ENCODE results near the gene PDGFRB.
A peak's percentile ranks its signal among the peaks of the same experiment; 100 is the strongest.
"Not testable (repeated sequence)": the region's sequence is repeated elsewhere in the genome, so short reads cannot be mapped to it uniquely, and the experiment has no call there.

The PDGFRB gene

GRCh38 chr5:150104550-150104870 lies 51.1 kb downstream of the PDGFRB start:
- peaks cover 21% of the 10 kb centered on the region for H3K4me1 ChIP-seq
- no peaks in the 10 kb centered on the region for H3K9me3 ChIP-seq
- H3K9ac ChIP-seq: no peak overlapping the region
- no peak overlapping the region for H3K4me3 ChIP-seq
- H3K36me3 ChIP-seq: no peaks in the 10 kb centered on the region
- H3K27me3 ChIP-seq: no peaks in the 10 kb centered on the region
- no peaks in the 10 kb centered on the region for H4K20me1 ChIP-seq
- TF ChIP-seq Cebpa-rat (IDR thresholded peaks at IDR 0.05): no peak
- no peak overlapping the region for H3K27ac ChIP-seq
- no peak overlapping the region for H3K4me2 ChIP-seq

GRCh38 chr5:150103678-150104549 lies 51.7 kb downstream of the PDGFRB start:
- Histone ChIP-seq H3K9me3 (no peaks in the 10 kb centered on the region), H3K4me1 (peaks cover 21% of the 10 kb centered on the region), H3K9ac (no peak overlapping the region), H3K27me3 (no peaks in the 10 kb centered on the region), H3K36me3 (no peaks in the 10 kb centered on the region), H3K27ac (no peak overlapping the region), H3K4me2 (no peak overlapping the region), H4K20me1 (no peaks in the 10 kb centered on the region), H3K4me3 (no peak overlapping the region)
- no peak for TF ChIP-seq Cebpa-rat (IDR thresholded peaks at IDR 0.05)

- no peaks in the 10 kb centered on the region for H3K9me3 ChIP-seq
- no peaks in the 10 kb centered on the region for H3K36me3 ChIP-seq
- H3K27ac ChIP-seq: no peak overlapping the region
- no peak for TF ChIP-seq Cebpa-rat (IDR thresholded peaks at IDR 0.05)
- no peaks in the 10 kb centered on the region for H4K20me1 ChIP-seq
- H3K4me1 ChIP-seq: peaks cover 2% of the 10 kb centered on the region; the same call in 1 of the 2 replicates
- no peak overlapping the region for H3K9ac ChIP-seq
- no peaks in the 10 kb centered on the region for H3K27me3 ChIP-seq
- no peak overlapping the region for H3K4me2 ChIP-seq
- no peak overlapping the region for H3K4me3 ChIP-seq
Observed at GRCh38 chr5:150101023-150101422, 54.6 kb downstream of the PDGFRB start.

- H3K36me3 ChIP-seq: no peaks in the 10 kb centered on the region
- H3K4me2 ChIP-seq: no peak overlapping the region
- no peak overlapping the region for H3K4me3 ChIP-seq
- no peak for TF ChIP-seq Cebpa-rat (IDR thresholded peaks at IDR 0.05)
- H3K9me3 ChIP-seq: no peaks in the 10 kb centered on the region
- H3K4me1 ChIP-seq: no peaks in the 10 kb centered on the region
- no peak overlapping the region for H3K27ac ChIP-seq
- H3K9ac ChIP-seq: no peak overlapping the region
- H3K27me3 ChIP-seq: no peaks in the 10 kb centered on the region
- no peaks in the 10 kb centered on the region for H4K20me1 ChIP-seq
Observed at GRCh38 chr5:150097152-150097551, 58.5 kb downstream of the PDGFRB start.

GRCh38 chr5:150092159-150092787 lies 63.4 kb downstream of the PDGFRB start:
- Histone ChIP-seq H3K27me3 (no peaks in the 10 kb centered on the region), H3K9me3 (no peaks in the 10 kb centered on the region), H3K27ac (no peak overlapping the region), H3K4me3 (no peak overlapping the region), H4K20me1 (no peaks in the 10 kb centered on the region), H3K36me3 (no peaks in the 10 kb centered on the region), H3K4me2 (no peak overlapping the region), H3K4me1 (peaks cover 13% of the 10 kb centered on the region), H3K9ac (no peak overlapping the region)
- no peak for TF ChIP-seq Cebpa-rat (IDR thresholded peaks at IDR 0.05)

- TF ChIP-seq Cebpa-rat (IDR thresholded peaks at IDR 0.05): no peak
- no peak within 1 kb of the TSS for H3K9ac ChIP-seq
- H3K4me2 ChIP-seq: no peak within 1 kb of the TSS
- H3K4me1 ChIP-seq: peaks cover 64% of the 10 kb centered on the region
- H3K27me3 ChIP-seq: no peaks in the 10 kb centered on the region
- no peak within 1 kb of the TSS for H3K4me3 ChIP-seq
- H3K36me3 ChIP-seq: no peaks in the 10 kb centered on the region
- peak within 1 kb of the TSS; percentile 24; the same call in 1 of the 2 replicates for H3K27ac ChIP-seq
- H4K20me1 ChIP-seq: no peaks in the 10 kb centered on the region
- no peaks in the 10 kb centered on the region for H3K9me3 ChIP-seq
Observed at GRCh38 chr5:150085950-150086715, 69.5 kb downstream of the PDGFRB start, which contains the start of gene CSF1R. Gene CSF1R, minus strand, starts transcription at chr5:150086554. Its CDS starts 127 bp downstream, at chr5:150086427.

- peaks cover 72% of the 10 kb centered on the region for H3K4me1 ChIP-seq
- H3K36me3 ChIP-seq: no peaks in the 10 kb centered on the region
- no peak overlapping the region for H3K4me2 ChIP-seq
- no peak overlapping the region for H3K4me3 ChIP-seq
- H3K27me3 ChIP-seq: no peaks in the 10 kb centered on the region
- no peak overlapping the region for H3K9ac ChIP-seq
- no peaks in the 10 kb centered on the region for H3K9me3 ChIP-seq
- no peak for TF ChIP-seq Cebpa-rat (IDR thresholded peaks at IDR 0.05)
- H4K20me1 ChIP-seq: no peaks in the 10 kb centered on the region
- 0 out of 2 replicates have a peak overlapping the region, but pooled peaks have one; percentile 7 for H3K27ac ChIP-seq
Observed at GRCh38 chr5:150085191-150085912, 70.3 kb downstream of the PDGFRB start.

- Histone ChIP-seq H3K27ac (peak overlapping the region; percentile 35; the same call in 1 of the 2 replicates), H3K4me2 (peak overlapping the region; percentile 51), H3K4me1 (peaks cover 78% of the 10 kb centered on the region)
- H3K9me3 ChIP-seq, H3K4me3 ChIP-seq, H3K9ac ChIP-seq, H3K27me3 ChIP-seq, H4K20me1 ChIP-seq, H3K36me3 ChIP-seq: not testable (repeated sequence)
Observed at GRCh38 chr5:150084754-150085153, 70.9 kb downstream of the PDGFRB start.

GRCh38 chr5:150082889-150083288 lies 72.8 kb downstream of the PDGFRB start:
- Histone ChIP-seq H4K20me1 (no peaks in the 10 kb centered on the region), H3K4me1 (peaks cover 76% of the 10 kb centered on the region), H3K4me3 (peak overlapping the region; percentile 42; the same call in 1 of the 2 replicates), H3K4me2 (peak overlapping the region; percentile 86), H3K9me3 (no peaks in the 10 kb centered on the region), H3K36me3 (no peaks in the 10 kb centered on the region), H3K27me3 (no peaks in the 10 kb centered on the region), H3K9ac (peak overlapping the region; percentile 53; the same call in 1 of the 2 replicates), H3K27ac (peak overlapping the region; percentile 82)
- TF ChIP-seq Cebpa-rat (IDR thresholded peaks at IDR 0.05): no peak

Measured in BLaER1 (cell line).